Trophoblast cell (in vitro differentiated cells and primary cell): Measurements from ENCODE around the gene BOD1L1.

Experiments
- DNase-seq, 2 donors: peaks; one replicate each; pipeline ENCODE4 v3.0.0-alpha.2; 2016
- H2AFZ ChIP-seq: 2 replicates; pipeline ENCODE4 v1.6.1; 2013; ENCODE audit warnings: low read length, moderate library complexity, mild to moderate bottlenecking; ENCODE audit not compliant: insufficient read depth, poor library complexity
- H2AK5ac ChIP-seq: 2 replicates; pipeline ENCODE4 v1.6.1; 2013; ENCODE audit warnings: mild to moderate bottlenecking, low read length
- H2BK120ac ChIP-seq: 2 replicates; pipeline ENCODE4 v1.6.1; 2013; ENCODE audit warnings: low read length, mild to moderate bottlenecking, moderate library complexity; ENCODE audit not compliant: insufficient read depth, poor library complexity
- H2BK12ac ChIP-seq: 2 replicates; pipeline ENCODE4 v1.6.1; 2013; ENCODE audit warnings: mild to moderate bottlenecking, low read length, moderate library complexity
- H2BK5ac ChIP-seq: 2 replicates; pipeline ENCODE4 v1.6.1; 2013; ENCODE audit warnings: low read length, low read depth, moderate library complexity, mild to moderate bottlenecking; ENCODE audit not compliant: poor library complexity
- H3K14ac ChIP-seq: 2 replicates; pipeline ENCODE4 v1.6.1; 2013; ENCODE audit warnings: mild to moderate bottlenecking, low read length
- H3K18ac ChIP-seq: 2 replicates; pipeline ENCODE4 v1.6.1; 2013; ENCODE audit warnings: mild to moderate bottlenecking, low read length
- H3K23ac ChIP-seq: 2 replicates; pipeline ENCODE4 v1.6.1; 2013; ENCODE audit warnings: low read length
- H3K27ac ChIP-seq: 2 replicates; pipeline ENCODE4 v1.5.1; 2013; ENCODE audit warnings: low read depth, mild to moderate bottlenecking, inconsistent platforms, low read length, moderate library complexity
- H3K27me3 ChIP-seq: 2 replicates; pipeline ENCODE4 v1.6.1; 2013; ENCODE audit warnings: inconsistent platforms, mild to moderate bottlenecking, low read length, moderate library complexity; ENCODE audit not compliant: insufficient read depth
- H3K36me3 ChIP-seq, 2 experiments: 1 replicate in 1 of 2; 2 replicates in 1 of 2; pipeline ENCODE4 v1.6.1; 2013; ENCODE audit warnings: low read length in 2 of 2, mild to moderate bottlenecking in 2 of 2, moderate library complexity in 1 of 2; ENCODE audit not compliant: insufficient read depth in 2 of 2, control insufficient read depth in 1 of 2
- H3K4ac ChIP-seq: 2 replicates; pipeline ENCODE4 v1.6.1; 2013; ENCODE audit warnings: low read depth, mild to moderate bottlenecking, low read length, moderate library complexity
- H3K4me1 ChIP-seq, 2 experiments: 1 replicate in 1 of 2; 2 replicates in 1 of 2; pipeline ENCODE4 v1.6.1; 2013; ENCODE audit warnings: low read length in 2 of 2, mild to moderate bottlenecking in 2 of 2, moderate library complexity in 1 of 2; ENCODE audit not compliant: insufficient read depth in 2 of 2, control insufficient read depth in 1 of 2
- H3K4me2 ChIP-seq: 2 replicates; pipeline ENCODE4 v1.6.1; 2013; ENCODE audit warnings: inconsistent platforms, mild to moderate bottlenecking, low read length, moderate library complexity
- H3K4me3 ChIP-seq: 2 replicates; pipeline ENCODE4 v1.5.1; 2013; ENCODE audit warnings: mild to moderate bottlenecking, low read depth, low read length, inconsistent platforms
- H3K79me1 ChIP-seq: one replicate; pipeline ENCODE4 v1.6.1; 2013; ENCODE audit warnings: low read length
- H3K79me2 ChIP-seq: 2 replicates; pipeline ENCODE4 v1.6.1; 2013; ENCODE audit warnings: low read length, mild to moderate bottlenecking; ENCODE audit not compliant: control insufficient read depth, insufficient read depth, poor library complexity
- H3K9ac ChIP-seq: 2 replicates; pipeline ENCODE4 v1.6.1; 2013; ENCODE audit warnings: mild to moderate bottlenecking, low read length
- H3K9me3 ChIP-seq: 2 replicates; pipeline ENCODE4 v1.6.1; 2013; ENCODE audit warnings: low read depth, mild to moderate bottlenecking, control low read depth, inconsistent platforms, low read length; ENCODE audit not compliant: insufficient read depth
- H4K12ac ChIP-seq: 2 replicates; pipeline ENCODE4 v1.6.1; 2013; ENCODE audit warnings: low read depth, mild to moderate bottlenecking, low read length, moderate library complexity
- H4K8ac ChIP-seq: 2 replicates; pipeline ENCODE4 v1.6.1; 2013; ENCODE audit warnings: low read depth, mild to moderate bottlenecking, low read length, moderate library complexity
- H4K91ac ChIP-seq: one replicate; pipeline ENCODE4 v1.6.1; 2013; ENCODE audit warnings: low read depth, mild to moderate bottlenecking, low read length, moderate library complexity
- WGBS: extraction: QIAGEN DNeasy Blood & Tissue Kit; methylation state at CpG from one replicate; pipeline ENCODE4 v1.1.7; 2013; ENCODE audit warnings: missing lambda C conversion rate; ENCODE audit not compliant: insufficient read length, insufficient coverage; ENCODE audit errors: extremely low coverage; 5-methylcytosine and 5-hydroxymethylcytosine counted together

Gene BOD1L1

DNA sequence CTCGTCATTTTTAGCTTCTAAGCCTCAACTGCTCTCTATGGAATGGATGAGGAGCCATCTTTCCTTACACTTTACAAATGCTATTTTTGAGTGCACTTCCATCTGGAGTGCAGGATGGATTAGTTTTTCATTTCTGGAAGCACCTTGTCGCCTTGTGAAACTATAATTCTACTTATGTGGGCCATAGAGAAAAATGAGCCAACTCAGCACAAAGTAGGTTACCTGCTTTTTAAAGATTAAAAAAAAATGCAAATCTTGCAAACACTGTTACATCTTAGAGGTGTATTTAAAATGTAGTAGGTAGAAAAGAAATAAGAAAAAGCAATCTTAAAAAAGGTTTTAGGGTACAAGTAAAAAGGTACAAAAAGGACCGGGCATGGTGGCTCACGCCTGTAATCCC is 10.9 kb downstream of the BOD1L1 start:
- WGBS, result no CpG with 5 or more reads among the region's 4 CpGs

DNA sequence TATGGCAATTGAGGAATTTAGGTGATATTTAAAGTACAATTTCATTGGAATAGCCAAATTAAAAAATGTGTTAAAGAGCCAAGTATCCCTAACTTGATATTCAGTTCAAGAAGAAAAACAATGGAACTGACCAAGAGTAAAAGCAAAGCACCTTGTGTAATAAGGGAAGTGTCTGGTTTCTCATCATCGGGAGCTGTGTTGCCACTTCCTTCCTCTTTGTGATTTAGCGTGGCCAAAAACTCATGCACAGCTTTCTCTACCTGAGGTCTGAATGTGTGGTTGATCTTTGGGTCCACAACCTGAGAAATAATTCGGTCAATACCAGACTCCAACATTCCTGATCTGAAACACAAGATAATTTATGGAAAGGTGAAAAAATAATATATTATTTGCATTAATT is 12.4 kb downstream of the BOD1L1 start:
- Histone ChIP-seq H2BK120ac (no peak overlapping the region), H3K36me3 (peaks cover 7 to 22% of the 10 kb centered on the region in 2 experiments), H2BK5ac (no peak overlapping the region), H3K27ac (no peak overlapping the region), H3K4ac (no peak overlapping the region), H2BK12ac (no peak overlapping the region), H3K79me1 (no peaks in the 10 kb centered on the region), H4K8ac (no peak overlapping the region), H4K12ac (no peak overlapping the region), H3K14ac (no peak overlapping the region), H3K23ac (no peak overlapping the region), H2AK5ac (no peak overlapping the region), H3K27me3 (no peaks in the 10 kb centered on the region), H3K4me2 (no peak overlapping the region), H3K4me3 (no peak overlapping the region), H3K18ac (no peak overlapping the region), H3K79me2 (no peaks in the 10 kb centered on the region), H3K4me1 (no peaks in the 10 kb centered on the region), H4K91ac (no peak overlapping the region), H3K9me3 (no peaks in the 10 kb centered on the region), H3K9ac (no peak overlapping the region), H2AFZ (no peak overlapping the region)
- no CpG with 5 or more reads among the region's 3 CpGs for WGBS
- no peak for DNase-seq

More for the DNA sequence above, 10.9 kb downstream of the BOD1L1 start:
- Histone ChIP-seq H3K9ac (no peak overlapping the region), H2BK120ac (no peak overlapping the region), H2AFZ (no peak overlapping the region), H3K18ac (no peak overlapping the region), H2BK12ac (no peak overlapping the region), H3K4ac (no peak overlapping the region), H3K23ac (no peak overlapping the region), H3K9me3 (no peaks in the 10 kb centered on the region), H4K12ac (no peak overlapping the region), H3K4me3 (no peak overlapping the region), H3K14ac (no peak overlapping the region), H2BK5ac (no peak overlapping the region), H3K36me3 (peaks cover 6 to 18% of the 10 kb centered on the region in 2 experiments), H3K27ac (no peak overlapping the region), H4K91ac (no peak overlapping the region), H3K79me2 (no peaks in the 10 kb centered on the region), H3K4me1 (no peaks in the 10 kb centered on the region), H2AK5ac (no peak overlapping the region), H4K8ac (no peak overlapping the region), H3K4me2 (no peak overlapping the region), H3K79me1 (no peaks in the 10 kb centered on the region), H3K27me3 (no peaks in the 10 kb centered on the region)
- no peak for DNase-seq

DNA sequence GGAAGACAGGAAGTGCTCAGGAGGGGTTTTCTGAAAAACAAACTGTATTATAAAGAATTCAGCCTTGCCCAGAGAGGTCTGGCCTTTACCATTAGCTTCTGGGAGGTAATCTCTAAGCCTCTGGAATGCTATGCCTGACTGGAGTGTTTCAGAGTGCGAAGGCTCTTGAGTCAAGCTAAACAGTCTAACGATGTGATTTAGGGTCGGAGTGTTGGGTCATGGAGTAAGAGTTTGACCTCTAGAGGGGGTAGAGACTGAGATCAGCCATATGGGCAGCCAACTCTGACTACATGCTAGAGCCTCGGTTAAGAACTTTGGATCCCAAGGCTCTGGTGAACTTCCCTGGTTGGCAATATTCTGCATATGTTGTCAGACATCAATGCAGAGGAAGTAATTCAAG is 15.0 kb downstream of the BOD1L1 start:
- Histone ChIP-seq H3K36me3 (peaks cover 5 to 17% of the 10 kb centered on the region in 2 experiments), H3K9me3 (no peaks in the 10 kb centered on the region), H3K14ac (no peak overlapping the region), H3K18ac (no peak overlapping the region), H2BK12ac (no peak overlapping the region), H4K8ac (no peak overlapping the region), H2BK5ac (no peak overlapping the region), H3K79me2 (no peaks in the 10 kb centered on the region), H2AFZ (no peak overlapping the region), H3K9ac (no peak overlapping the region), H3K27ac (no peak overlapping the region), H2BK120ac (no peak overlapping the region), H3K4ac (no peak overlapping the region), H3K27me3 (no peaks in the 10 kb centered on the region), H3K4me3 (no peak overlapping the region), H3K4me1 (no peaks in the 10 kb centered on the region), H3K4me2 (no peak overlapping the region), H3K79me1 (no peaks in the 10 kb centered on the region), H4K91ac (no peak overlapping the region), H4K12ac (no peak overlapping the region), H2AK5ac (no peak overlapping the region), H3K23ac (no peak overlapping the region)
- no CpG with 5 or more reads among the region's 4 CpGs for WGBS
- no peak for DNase-seq

DNA sequence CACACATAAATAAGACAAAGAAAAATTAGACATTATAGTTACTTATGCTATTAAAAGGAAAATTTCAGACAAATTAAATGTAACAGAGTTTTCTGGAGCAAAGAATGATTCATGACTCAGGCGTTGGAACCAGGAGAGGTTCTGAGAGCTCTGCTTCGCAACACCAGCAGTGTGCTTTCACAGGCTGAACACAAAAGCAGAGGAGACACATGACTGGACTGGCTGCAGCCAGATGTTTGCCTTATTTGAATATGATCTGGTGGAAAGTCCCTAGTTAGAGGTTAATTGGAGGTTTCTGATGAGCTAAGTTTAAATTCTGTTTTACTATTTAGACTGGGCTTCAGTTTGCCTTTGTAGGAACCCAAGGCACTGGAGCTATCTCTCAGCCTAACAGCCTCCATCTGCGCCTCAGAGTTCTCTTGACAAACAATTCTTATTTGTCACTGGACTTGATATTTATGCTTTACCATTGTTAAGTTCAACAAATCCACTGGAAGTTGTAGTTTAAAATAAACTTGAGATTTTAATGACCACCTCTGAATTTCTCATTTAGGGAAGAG is 16.2 kb downstream of the BOD1L1 start:
- WGBS, result no CpG with 5 or more reads among the region's 3 CpGs

More for the DNA sequence above, 16.2 kb downstream of the BOD1L1 start:
- no peak overlapping the region for H3K4me2 ChIP-seq
- H3K4ac ChIP-seq, result no peak overlapping the region
- no peaks in the 10 kb centered on the region for H3K79me1 ChIP-seq
- no peak overlapping the region for H4K8ac ChIP-seq
- H3K4me3 ChIP-seq, result no peak overlapping the region
- no peak overlapping the region for H4K12ac ChIP-seq
- no peak overlapping the region for H3K23ac ChIP-seq
- no peak overlapping the region for H3K27ac ChIP-seq
- no peaks in the 10 kb centered on the region for H3K27me3 ChIP-seq
- H2BK5ac ChIP-seq, result no peak overlapping the region
- DNase-seq, result no peak
- H3K9me3 ChIP-seq, result no peaks in the 10 kb centered on the region
- no peak overlapping the region for H3K14ac ChIP-seq
- no peak overlapping the region for H3K9ac ChIP-seq
- no peak overlapping the region for H3K18ac ChIP-seq
- H3K79me2 ChIP-seq, result no peaks in the 10 kb centered on the region
- no peak overlapping the region for H2AK5ac ChIP-seq
- H3K36me3 ChIP-seq, result peaks cover 8 to 20% of the 10 kb centered on the region in 2 experiments
- H2AFZ ChIP-seq, result no peak overlapping the region
- no peak overlapping the region for H2BK12ac ChIP-seq
- no peak overlapping the region for H2BK120ac ChIP-seq
- no peak overlapping the region for H4K91ac ChIP-seq
- H3K4me1 ChIP-seq, result no peaks in the 10 kb centered on the region
